ENCODE results near the gene PDE1C.

PDE1C gene

DNA sequence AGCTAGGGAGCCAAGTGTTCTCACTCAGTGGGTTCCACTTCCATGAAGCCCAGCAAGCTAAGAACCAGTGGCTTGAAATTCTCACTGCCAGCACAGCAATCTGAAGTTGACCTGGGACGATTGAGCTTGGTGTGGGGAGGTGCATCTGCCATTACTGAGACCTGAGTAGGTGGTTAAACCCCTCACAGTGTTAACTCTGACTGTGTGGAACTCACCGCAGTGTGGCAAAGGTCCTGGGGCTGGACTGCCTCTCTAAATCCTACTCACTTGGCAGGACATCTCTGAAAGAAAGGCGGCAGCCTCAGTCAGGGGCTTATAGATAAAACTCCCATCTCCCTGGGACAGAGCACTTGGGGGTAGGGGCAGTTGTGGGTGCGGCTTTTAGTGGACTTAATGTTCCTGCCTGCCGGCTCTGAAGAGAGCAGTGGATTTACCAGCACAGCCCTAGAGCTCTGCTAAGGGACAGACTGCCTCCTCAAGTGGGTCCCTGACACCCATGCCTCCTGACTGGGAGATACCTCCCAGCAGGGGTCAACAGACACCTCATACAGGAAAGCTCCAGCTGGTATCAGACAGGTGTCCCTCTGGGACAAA, 143.1 kb downstream of the PDE1C start:
- H3K27ac ChIP-seq = no peak overlapping the region
- TF ChIP-seq CTCF (conservative IDR thresholded peaks at IDR 0.05) = no peak
- TF ChIP-seq ZFX (IDR thresholded peaks at IDR 0.05) = no peak

DNA sequence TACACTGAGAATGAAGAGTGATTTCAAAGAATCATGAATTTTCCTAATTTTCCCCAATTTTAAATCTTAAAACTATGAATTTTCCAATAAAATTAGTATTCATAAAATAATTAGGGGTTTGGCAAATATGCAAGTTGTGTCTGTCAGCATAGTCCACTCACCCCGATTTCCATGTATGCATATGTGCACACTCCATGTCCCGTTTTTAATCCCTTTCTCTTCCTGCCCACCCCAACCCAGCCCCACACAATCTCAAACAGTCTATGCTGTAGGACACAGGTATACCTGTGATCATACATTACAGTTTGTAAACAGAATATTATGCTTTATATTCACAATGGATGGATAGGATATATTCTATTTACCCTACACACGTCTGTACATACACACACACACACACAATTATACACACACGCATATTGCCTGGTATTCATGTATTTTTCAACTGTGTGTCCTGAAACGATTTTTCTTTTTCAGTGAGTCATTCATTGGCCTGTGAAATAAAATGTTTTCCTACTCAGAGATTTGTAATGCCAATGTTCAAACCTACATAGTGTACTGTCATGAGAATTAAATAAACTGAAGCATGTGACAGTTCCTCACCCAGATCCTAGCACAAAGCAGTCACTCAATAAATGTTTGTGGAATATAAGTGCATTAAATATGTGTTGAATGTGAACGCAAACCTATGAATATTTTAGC, 144.3 kb downstream of the PDE1C start:
- H3K27ac ChIP-seq = no peak overlapping the region
- TF ChIP-seq ZFX (IDR thresholded peaks at IDR 0.05) = no peak
- TF ChIP-seq CTCF (conservative IDR thresholded peaks at IDR 0.05) = no peak

- no peak for TF ChIP-seq CTCF (conservative IDR thresholded peaks at IDR 0.05)
- no peak for TF ChIP-seq ZFX (IDR thresholded peaks at IDR 0.05)
- H3K27ac ChIP-seq = no peak overlapping the region
These were observed 146.0 kb downstream of the PDE1C start for GRCh38 chr7:31924251-31924650.

- H3K27ac ChIP-seq = no peak overlapping the region
These were observed 147.4 kb downstream of the PDE1C start for GRCh38 chr7:31922848-31923247.

GRCh38 chr7:31921047-31921446, 149.2 kb downstream of the PDE1C start:
- H3K27ac ChIP-seq = no peak overlapping the region
- TF ChIP-seq ZFX (IDR thresholded peaks at IDR 0.05) = no peak
- TF ChIP-seq CTCF (conservative IDR thresholded peaks at IDR 0.05) = no peak

More at GRCh38 chr7:31922848-31923247, 147.4 kb downstream of the PDE1C start:
- TF ChIP-seq ZFX (IDR thresholded peaks at IDR 0.05) = no peak
- TF ChIP-seq CTCF (conservative IDR thresholded peaks at IDR 0.05) = no peak

DNA sequence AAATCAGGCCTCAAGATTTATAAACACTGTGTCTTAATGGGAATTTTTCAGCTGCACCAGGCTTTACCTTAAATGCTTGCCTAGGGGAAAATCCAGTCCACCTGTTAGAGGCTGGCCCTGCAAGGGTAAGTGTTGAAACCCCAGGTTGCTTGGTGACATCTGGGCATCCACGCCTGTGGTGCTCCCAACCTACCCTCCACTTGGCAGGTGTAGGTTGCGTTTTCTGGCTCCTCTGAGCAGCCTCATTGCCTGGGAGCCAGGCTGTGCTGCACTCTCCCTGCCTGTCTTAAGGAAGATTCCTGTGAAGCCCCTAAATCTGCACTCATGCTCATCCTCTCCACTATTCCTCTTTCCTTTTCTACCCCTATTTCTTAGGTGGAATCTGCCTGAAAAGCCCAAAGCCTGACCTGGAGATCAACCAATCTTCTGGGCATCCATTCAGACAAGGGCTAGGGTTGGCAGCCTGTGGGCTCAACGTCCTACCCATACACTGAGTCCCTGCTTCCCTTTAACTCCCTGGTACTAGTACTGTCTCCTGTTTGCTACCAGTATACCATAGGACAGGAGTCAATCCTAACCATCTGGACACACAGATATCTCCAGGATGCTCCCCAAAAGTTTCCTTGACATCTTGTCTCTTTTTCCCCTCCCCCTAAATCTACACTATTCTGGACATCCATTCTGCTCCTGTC, 150.4 kb downstream of the PDE1C start:
- TF ChIP-seq ZFX (IDR thresholded peaks at IDR 0.05) (no peak), CTCF (conservative IDR thresholded peaks at IDR 0.05) (no peak)
- H3K27ac ChIP-seq = no peak overlapping the region
